Mononuclear cell (primary cell): ENCODE results near the gene B3GAT1. TPM values are rescaled to one million over a fixed set of nuclear protein-coding genes. Genes with fewer than 3 reads are reported as not detected.

Experiments
- H3K27me3 ChIP-seq: 2 replicates; pipeline ENCODE4 v1.6.0; 2011; ENCODE audit warnings: low read length, control low read depth; ENCODE audit not compliant: insufficient read depth
- H3K4me1 ChIP-seq: 2 replicates; pipeline ENCODE4 v1.5.1; 2011; ENCODE audit warnings: mild to moderate bottlenecking, low read length, control low read depth; ENCODE audit not compliant: insufficient read depth
- H3K4me3 ChIP-seq: 2 replicates; pipeline ENCODE4 v1.5.1; 2011; ENCODE audit warnings: mild to moderate bottlenecking, low read length, moderate library complexity
- H3K9me3 ChIP-seq: 2 replicates; pipeline ENCODE4 v1.5.1; 2011; ENCODE audit warnings: low read depth, mild to moderate bottlenecking, control low read depth, low read length
- total RNA-seq: library from RNA; depleted of rRNA; stranded (reverse); fragments of >200 nt; gene quantifications from one replicate; pipeline ENCODE4 v1.2.3, GENCODE V29; 2012

The B3GAT1 gene
- total RNA-seq, 1 donor, result 0.73 TPM

GRCh38 chr11:134407321-134407828 is 4.7 kb downstream of the B3GAT1 start:
- Histone ChIP-seq H3K4me3 (no peak overlapping the region), H3K27me3 (peaks cover 17% of the 10 kb centered on the region)

GRCh38 chr11:134406264-134407185 is 5.5 kb downstream of the B3GAT1 start:
- Histone ChIP-seq H3K9me3 (no peaks in the 10 kb centered on the region), H3K4me1 (peaks cover 7% of the 10 kb centered on the region), H3K4me3 (no peak overlapping the region), H3K27me3 (peaks cover 16% of the 10 kb centered on the region)

More at GRCh38 chr11:134407321-134407828, 4.7 kb downstream of the B3GAT1 start:
- Histone ChIP-seq H3K4me1 (peaks cover 7% of the 10 kb centered on the region), H3K9me3 (no peaks in the 10 kb centered on the region)

DNA sequence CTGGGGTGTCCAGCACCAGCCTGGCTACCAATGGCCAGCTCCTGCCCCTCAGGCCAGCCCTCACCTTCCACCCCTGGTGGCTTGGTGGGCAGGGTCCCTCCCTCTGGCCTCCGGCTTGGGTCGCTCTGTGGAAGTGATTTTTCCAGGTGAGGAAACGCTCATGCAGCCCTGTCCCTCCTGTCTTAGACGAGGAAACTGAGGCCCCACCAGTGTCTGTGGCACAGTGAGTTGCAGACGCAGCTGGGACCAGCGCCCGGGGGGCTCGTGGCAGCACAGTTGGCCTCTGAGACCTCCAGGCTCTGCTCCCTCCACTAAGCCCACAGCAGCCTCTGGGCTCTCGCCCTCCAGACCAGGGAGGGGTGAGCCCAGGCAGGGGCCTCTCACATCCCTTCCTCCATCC is 6.2 kb downstream of the B3GAT1 start:
- Histone ChIP-seq H3K4me1 (peaks cover 2% of the 10 kb centered on the region), H3K27me3 (peaks cover 10% of the 10 kb centered on the region), H3K9me3 (no peaks in the 10 kb centered on the region), H3K4me3 (no peak overlapping the region)

GRCh38 chr11:134405436-134405835 is 6.6 kb downstream of the B3GAT1 start:
- Histone ChIP-seq H3K4me1 (no peaks in the 10 kb centered on the region), H3K9me3 (no peaks in the 10 kb centered on the region), H3K27me3 (peaks cover 6% of the 10 kb centered on the region), H3K4me3 (no peak overlapping the region)

- H3K27me3 ChIP-seq, result peaks cover 2% of the 10 kb centered on the region
- no peaks in the 10 kb centered on the region for H3K9me3 ChIP-seq
- H3K4me3 ChIP-seq, result no peak overlapping the region
- H3K4me1 ChIP-seq, result no peaks in the 10 kb centered on the region
These were observed 7.3 kb downstream of the B3GAT1 start for GRCh38 chr11:134404575-134405341.

GRCh38 chr11:134402910-134403309 is 9.1 kb downstream of the B3GAT1 start:
- no peak overlapping the region for H3K4me3 ChIP-seq
- H3K9me3 ChIP-seq, result no peaks in the 10 kb centered on the region
- no peaks in the 10 kb centered on the region for H3K27me3 ChIP-seq
- no peaks in the 10 kb centered on the region for H3K4me1 ChIP-seq

DNA sequence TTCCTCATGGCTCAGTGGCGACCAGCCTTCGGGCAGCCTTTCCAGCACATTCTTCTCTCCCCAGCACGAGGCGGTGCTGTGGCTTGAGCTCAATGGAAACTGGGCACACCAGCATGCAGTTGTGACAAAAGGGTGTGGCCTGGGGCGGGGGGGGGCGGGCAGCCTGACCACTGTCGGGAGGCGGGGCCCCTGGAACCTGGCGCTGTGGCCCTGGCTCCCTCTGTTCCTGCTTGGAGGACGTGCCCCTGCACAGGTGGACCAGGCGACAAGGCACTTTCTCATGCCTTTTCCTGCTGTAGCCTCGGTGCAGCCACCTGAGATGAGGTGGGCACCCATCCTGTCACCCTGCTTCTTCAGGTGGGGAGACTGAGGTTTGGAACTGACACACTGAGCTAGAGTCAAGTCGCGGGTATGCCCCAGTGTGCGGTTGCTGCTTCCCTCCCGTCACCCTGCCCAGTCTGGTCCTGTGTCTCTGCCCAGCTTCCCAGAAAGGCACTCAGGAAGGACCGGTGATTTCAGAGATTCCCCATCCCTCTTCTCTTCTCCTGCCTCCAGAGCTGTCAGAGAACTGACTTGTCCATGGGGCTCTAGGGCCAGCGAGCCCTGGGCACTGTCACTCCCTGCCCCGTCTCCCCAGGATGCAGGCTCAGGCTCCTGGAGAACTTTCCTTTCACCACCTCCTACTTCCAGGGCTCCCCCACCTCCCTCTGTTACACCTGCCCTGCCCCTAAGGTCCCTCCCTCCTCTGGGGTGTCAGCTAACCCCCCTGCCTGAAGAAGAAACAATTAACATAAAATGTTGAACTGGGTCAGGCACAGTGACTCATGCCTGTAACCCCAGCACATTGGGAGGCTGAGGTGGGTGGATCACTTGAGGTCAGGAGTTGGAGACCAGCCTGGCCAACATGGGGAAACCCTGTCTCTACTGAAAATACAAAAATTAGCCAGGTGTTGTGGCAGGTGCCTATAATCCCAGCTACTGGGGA is 9.9 kb downstream of the B3GAT1 start:
- Histone ChIP-seq H3K9me3 (no peaks in the 10 kb centered on the region), H3K4me3 (no peak overlapping the region), H3K27me3 (no peaks in the 10 kb centered on the region), H3K4me1 (no peaks in the 10 kb centered on the region)

DNA sequence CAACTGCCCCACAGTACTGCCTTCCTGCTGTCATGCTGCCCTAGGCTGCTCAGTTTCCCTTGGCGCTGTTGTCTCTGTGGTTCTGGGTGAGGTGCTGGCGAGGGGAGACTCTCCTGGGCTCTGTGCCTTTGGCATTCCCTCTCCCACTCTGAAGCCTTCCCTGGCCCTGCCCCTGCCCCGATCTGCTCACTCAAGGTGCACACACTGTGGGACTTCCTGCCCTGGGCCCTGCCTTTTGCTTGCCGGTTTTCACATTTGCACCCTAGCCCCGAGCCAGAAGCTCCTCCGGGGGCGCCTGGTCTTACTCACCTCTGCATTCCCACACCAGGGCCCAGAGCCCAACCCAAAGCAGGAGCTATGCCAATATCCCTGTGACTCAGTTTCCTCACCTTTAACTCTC is 12.0 kb downstream of the B3GAT1 start:
- Histone ChIP-seq H3K4me1 (no peaks in the 10 kb centered on the region), H3K4me3 (no peak overlapping the region), H3K9me3 (no peaks in the 10 kb centered on the region), H3K27me3 (no peaks in the 10 kb centered on the region)

DNA sequence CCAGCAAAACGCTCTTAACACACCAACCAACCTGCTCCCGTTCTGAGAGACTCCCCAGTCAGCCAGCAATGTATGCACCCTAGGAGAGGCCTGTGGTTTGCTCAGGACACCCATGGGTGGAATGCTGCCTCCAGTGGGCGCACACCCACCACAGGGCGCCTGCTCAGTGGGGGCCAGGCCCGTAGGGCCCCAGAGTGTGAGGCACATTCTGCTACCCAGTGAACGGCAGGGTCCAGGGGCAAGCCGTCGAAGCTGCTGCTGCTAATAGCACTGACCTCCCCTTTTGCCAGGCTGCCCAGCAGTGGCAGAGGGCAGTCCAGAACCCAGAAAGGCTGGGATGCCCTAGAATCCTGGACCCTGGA is 12.8 kb downstream of the B3GAT1 start:
- H3K4me1 ChIP-seq, result no peaks in the 10 kb centered on the region
- H3K4me3 ChIP-seq, result no peak overlapping the region
- H3K9me3 ChIP-seq, result no peaks in the 10 kb centered on the region
- no peaks in the 10 kb centered on the region for H3K27me3 ChIP-seq

DNA sequence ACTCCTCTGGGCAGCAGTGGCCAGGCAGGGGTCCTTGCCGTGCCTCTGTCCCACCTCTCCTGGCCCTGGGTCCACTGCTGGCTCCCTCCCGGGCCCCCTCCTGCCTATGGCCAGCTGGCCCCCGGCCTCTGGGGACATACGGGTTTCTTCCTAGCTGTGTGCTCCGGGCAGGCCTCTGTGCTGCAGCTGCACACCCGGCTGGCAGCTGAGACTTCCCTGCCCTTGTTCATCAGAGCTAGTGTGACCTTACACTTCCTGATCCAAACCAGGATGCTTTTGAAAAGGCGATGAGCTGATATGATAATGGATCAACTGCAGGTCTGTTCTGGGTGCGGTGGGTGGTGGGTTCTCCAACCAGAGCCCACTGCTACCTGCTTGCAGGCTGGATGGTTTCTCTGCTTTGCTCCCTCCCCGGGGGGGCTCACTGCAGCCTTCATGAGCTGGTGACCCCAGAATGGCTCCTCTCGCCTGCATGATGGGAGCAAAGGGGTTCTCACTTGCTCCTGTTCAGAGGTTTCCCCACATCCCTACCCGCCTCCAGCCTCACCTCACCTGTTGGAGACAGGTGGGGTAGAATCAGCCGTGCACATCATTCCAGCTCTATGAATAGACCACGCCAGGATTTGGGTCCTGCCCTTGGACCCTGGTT is 13.3 kb downstream of the B3GAT1 start:
- Histone ChIP-seq H3K9me3 (no peaks in the 10 kb centered on the region), H3K27me3 (no peaks in the 10 kb centered on the region), H3K4me1 (no peaks in the 10 kb centered on the region), H3K4me3 (no peak overlapping the region)

- Histone ChIP-seq H3K4me3 (no peak overlapping the region), H3K4me1 (no peaks in the 10 kb centered on the region), H3K27me3 (no peaks in the 10 kb centered on the region), H3K9me3 (no peaks in the 10 kb centered on the region)
These were observed 14.0 kb downstream of the B3GAT1 start for GRCh38 chr11:134398079-134398444.

DNA sequence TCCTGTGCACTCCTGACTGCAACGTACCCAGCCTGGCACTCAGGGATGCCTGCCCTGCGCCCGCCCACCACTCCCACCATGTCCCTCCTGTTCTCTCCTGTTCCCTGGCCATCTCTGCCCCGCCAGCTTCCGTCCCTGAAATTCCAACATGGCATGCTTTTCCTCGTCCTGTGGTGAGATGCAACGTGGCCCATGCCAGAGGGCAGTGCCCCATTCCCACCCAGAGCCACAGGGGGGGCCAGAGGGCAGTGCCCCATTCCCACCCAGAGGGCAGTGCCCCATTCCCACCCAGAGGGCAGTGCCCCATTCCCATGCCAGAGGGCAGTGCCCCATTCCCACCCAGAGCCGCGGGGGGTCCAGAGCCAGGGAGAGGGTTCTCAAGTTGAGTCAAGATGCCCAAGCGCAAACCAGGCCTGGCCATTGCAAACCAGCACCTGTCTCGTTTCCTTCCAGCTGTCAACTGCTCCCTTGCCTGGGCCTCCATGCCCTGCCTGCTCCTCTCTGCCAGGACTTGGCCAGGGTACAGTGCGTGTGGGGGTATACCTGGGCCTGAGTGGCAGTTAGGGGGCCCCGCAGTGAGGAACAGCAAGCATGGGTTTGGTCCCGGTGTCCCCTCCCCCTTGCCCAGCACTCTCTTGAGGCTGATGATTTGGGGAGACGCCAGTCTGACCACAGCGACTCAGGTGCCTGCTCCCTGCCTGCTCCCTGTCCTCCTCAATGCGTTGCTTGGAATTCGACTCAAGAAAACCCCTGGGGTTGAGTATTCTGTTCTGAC is 14.6 kb downstream of the B3GAT1 start:
- Histone ChIP-seq H3K4me3 (no peak overlapping the region), H3K27me3 (no peaks in the 10 kb centered on the region), H3K4me1 (no peaks in the 10 kb centered on the region), H3K9me3 (no peaks in the 10 kb centered on the region)

- no peaks in the 10 kb centered on the region for H3K4me1 ChIP-seq
- H3K9me3 ChIP-seq, result no peaks in the 10 kb centered on the region
- no peaks in the 10 kb centered on the region for H3K27me3 ChIP-seq
- H3K4me3 ChIP-seq, result no peak overlapping the region
These were observed 17.0 kb downstream of the B3GAT1 start for GRCh38 chr11:134395002-134395401.
